IMR-90 (cell line): Measurements from ENCODE around the gene RAD51B. TPM values are rescaled to one million over a fixed set of nuclear protein-coding genes. Genes with fewer than 3 reads are reported as not detected.

ENCODE experiments used
- ATAC-seq: fragments of 200-7000 bp; cut with Tn5 transposase; 2 replicates; pipeline ENCODE4 v1.9.1; 2020; ENCODE audit warnings: low read depth, mild to moderate bottlenecking, moderate library complexity
- BruUV-seq: library from RNA; stranded (reverse); fragments of 400-500 nt; replicated peaks from 2 replicates; lab custom pipeline; 2021; lab: Mats Ljungman, UMichigan
- CTCF ChIA-PET: fragments of 300-600 bp; formaldehyde crosslinking; extraction: SDS; loops from one replicate; lab custom pipeline; 2021; ENCODE audit warnings: antibody characterized with exemption; lab: Yijun Ruan, JAX
- POLR2A ChIA-PET: fragments of 300-600 bp; sonication (Branson Sonifier 250); formaldehyde crosslinking; loops from one replicate; lab custom pipeline; 2022; ENCODE audit warnings: antibody characterized with exemption; ENCODE audit not compliant: unreplicated experiment; lab: Charles Lee
- DNase-seq: peaks from one replicate; pipeline ENCODE4 v3.0.0; 2013
- H2AFZ ChIP-seq: replicated peaks from 2 replicates; pipeline ENCODE3; 2013; ENCODE audit warnings: low read length, mild to moderate bottlenecking; ENCODE audit not compliant: poor library complexity
- H2AK5ac ChIP-seq: 2 replicates; pipeline ENCODE4 v1.6.1; 2013; ENCODE audit warnings: low read depth, low read length, inconsistent platforms
- H2AK9ac ChIP-seq: replicated peaks from 2 replicates; pipeline ENCODE3; 2013; ENCODE audit warnings: mild to moderate bottlenecking, low read depth, low read length, moderate library complexity; ENCODE audit not compliant: poor library complexity
- H2BK120ac ChIP-seq: 2 replicates; pipeline ENCODE4 v1.6.1; 2013; ENCODE audit warnings: low read depth, low read length, inconsistent platforms
- H2BK15ac ChIP-seq: 3 replicates; pipeline ENCODE4 v1.6.1; 2013; ENCODE audit warnings: low read depth, low read length, inconsistent platforms
- H2BK20ac ChIP-seq: 2 replicates; pipeline ENCODE4 v1.6.1; 2013; ENCODE audit warnings: low read depth, mild to moderate bottlenecking, inconsistent platforms, low read length, moderate library complexity
- H2BK5ac ChIP-seq: 2 replicates; pipeline ENCODE4 v1.6.1; 2013; ENCODE audit warnings: mild to moderate bottlenecking, low read depth, low read length, inconsistent platforms; ENCODE audit not compliant: poor library complexity, severe bottlenecking
- H3K14ac ChIP-seq: replicated peaks from 2 replicates; pipeline ENCODE4 v1.6.1; 2013; ENCODE audit warnings: low read depth, low read length, inconsistent platforms
- H3K18ac ChIP-seq: 2 replicates; pipeline ENCODE4 v1.6.1; 2013; ENCODE audit warnings: low read depth, low read length, control low read depth
- H3K23ac ChIP-seq: 2 replicates; pipeline ENCODE4 v1.6.1; 2013; ENCODE audit warnings: low read depth, low read length, inconsistent platforms
- H3K27ac ChIP-seq: 2 replicates; pipeline ENCODE4 v1.5.1; 2013; ENCODE audit warnings: mild to moderate bottlenecking, control low read depth, low read length; ENCODE audit not compliant: insufficient read depth
- H3K27me3 ChIP-seq: 2 replicates; pipeline ENCODE4 v1.6.1; 2013; ENCODE audit warnings: low read length; ENCODE audit not compliant: control insufficient read depth, insufficient read depth
- H3K36me3 ChIP-seq: 2 replicates; pipeline ENCODE4 v1.6.1; 2013; ENCODE audit warnings: low read length, mixed read lengths; ENCODE audit not compliant: control insufficient read depth, insufficient read depth
- H3K4ac ChIP-seq: 2 replicates; pipeline ENCODE4 v1.6.1; 2013; ENCODE audit warnings: low read depth, low read length, inconsistent platforms
- H3K4me1 ChIP-seq: 2 replicates; pipeline ENCODE4 v1.6.1; 2013; ENCODE audit warnings: low read length, mixed read lengths; ENCODE audit not compliant: control insufficient read depth, insufficient read depth
- H3K4me2 ChIP-seq: 2 replicates; pipeline ENCODE4 v1.6.1; 2013; ENCODE audit warnings: low read depth, mild to moderate bottlenecking, control low read depth, low read length, moderate library complexity
- H3K4me3 ChIP-seq: 2 replicates; pipeline ENCODE4 v1.5.1; 2013; ENCODE audit warnings: low read depth, mild to moderate bottlenecking, control low read depth, low read length, moderate library complexity; ENCODE audit not compliant: insufficient read depth
- H3K56ac ChIP-seq: 2 replicates; pipeline ENCODE4 v1.6.1; 2013; ENCODE audit warnings: low read length, inconsistent platforms; ENCODE audit not compliant: insufficient read depth; ENCODE audit errors: extremely low read depth
- H3K79me1 ChIP-seq, 2 experiments: 2 replicates each; pipeline ENCODE4 v1.6.1; 2013; ENCODE audit warnings: low read length in 2 of 2, inconsistent platforms in 1 of 2, low read depth in 1 of 2
- H3K9ac ChIP-seq: 2 replicates; pipeline ENCODE4 v1.6.1; 2013; ENCODE audit warnings: low read depth, low read length, control low read depth
- H3K9me1 ChIP-seq: 2 replicates; pipeline ENCODE4 v1.6.1; 2013; ENCODE audit warnings: low read length, inconsistent platforms; ENCODE audit not compliant: insufficient read depth
- H3K9me3 ChIP-seq: 2 replicates; pipeline ENCODE4 v1.6.1; 2013; ENCODE audit warnings: low read length; ENCODE audit not compliant: control insufficient read depth, insufficient read depth
- H4K20me1 ChIP-seq: 2 replicates; pipeline ENCODE4 v1.6.1; 2013; ENCODE audit warnings: low read length, inconsistent platforms; ENCODE audit not compliant: insufficient read depth
- H4K5ac ChIP-seq: 2 replicates; pipeline ENCODE4 v1.6.1; 2013; ENCODE audit warnings: mild to moderate bottlenecking, low read depth, low read length, control low read depth
- H4K8ac ChIP-seq, 2 experiments: 2 replicates each; pipeline ENCODE4 v1.6.1; 2013; ENCODE audit warnings: low read depth in 2 of 2, low read length in 2 of 2, control low read depth in 1 of 2, inconsistent platforms in 1 of 2
- H4K91ac ChIP-seq: 2 replicates; pipeline ENCODE4 v1.6.1; 2013; ENCODE audit warnings: low read depth, low read length, inconsistent platforms; ENCODE audit not compliant: insufficient read depth
- CTCF ChIP-seq: conservative IDR thresholded peaks from 2 replicates; pipeline ENCODE4 v1.5.1; 2012; ENCODE audit warnings: mild to moderate bottlenecking, low read depth, low read length, improper control_type of control experiment
- NFE2L2 ChIP-seq: fragments of 150-350 bp; IDR thresholded peaks from 2 replicates; pipeline ENCODE4 v1.6.1; 2016; ENCODE audit warnings: low read depth, mild to moderate bottlenecking, low read length
- WGBS, 2 experiments: methylation state at CpG; one replicate each; pipeline versions ENCODE4 v1.1.5 to v1.1.7; 2013; ENCODE audit warnings: missing lambda C conversion rate in 2 of 2; ENCODE audit not compliant: insufficient read length in 1 of 2; ENCODE audit errors: extremely low coverage in 2 of 2; 5-methylcytosine and 5-hydroxymethylcytosine counted together
- dilution Hi-C: fragments of 300-500 bp; cut with HindIII; formaldehyde crosslinking; loops from one replicate; pipeline ENCODE4 v1.14.3; 2018; ENCODE audit warnings: low sequenced_read_pairs; ENCODE audit not compliant: unreplicated experiment
- in situ Hi-C: fragments of 300-500 bp; cut with MboI; formaldehyde crosslinking; loops from 3 replicates; pipeline ENCODE4 v1.14.3; 2019; ENCODE audit warnings: low sequenced_read_pairs, inconsistent platforms, mixed read lengths
- intact Hi-C: fragments of 100-400 bp; cut with micrococcal nuclease; formaldehyde crosslinking; loops from 2 replicates; pipeline ENCODE4 v1.10.0; 2022
- polyA plus RNA-seq, 3 experiments: library from polyadenylated mRNA; depleted of rRNA; stranded (reverse); fragments of >200 nt; gene quantifications; 2 replicates each; pipeline ENCODE4 v1.2.3, GENCODE V29; 2012; ENCODE audit warnings: low replicate concordance in 1 of 3
- total RNA-seq: library from RNA; depleted of rRNA; stranded (reverse); fragments of >200 nt; gene quantifications from 2 replicates; pipeline ENCODE4 v1.2.3, GENCODE V29; 2012

Gene RAD51B
- total and polyA plus RNA-seq, 2 of the 4 experiments (the other 2 are of a cell fraction), result 5.1 to 18.8 TPM

GRCh38 chr14:67950386-67950785 lies 130.8 kb downstream of the RAD51B start:
- ChIA-PET POLR2A (no interaction called here), CTCF (no interaction called here)
- TF ChIP-seq CTCF, result no peak
- TF ChIP-seq NFE2L2, result no peak
- Histone ChIP-seq H2BK15ac (no peak overlapping the region), H4K91ac (no peak overlapping the region), H3K4ac (no peak overlapping the region), H4K5ac (no peak overlapping the region), H3K23ac (no peak overlapping the region), H2BK120ac (no peak overlapping the region), H3K56ac (no peak overlapping the region), H3K9me1 (no peaks in the 10 kb centered on the region), H3K27ac (no peak overlapping the region), H3K4me3 (no peak overlapping the region), H3K18ac (no peak overlapping the region), H3K14ac (no peak overlapping the region), H4K20me1 (no peaks in the 10 kb centered on the region), H2AK9ac (no peak overlapping the region), H2BK5ac (no peak overlapping the region), H3K4me1 (0 out of 2 replicates have a peak, but pooled peaks cover 2% of the 10 kb centered on the region), H2AK5ac (no peak overlapping the region), H3K36me3 (no peaks in the 10 kb centered on the region), H3K9ac (no peak overlapping the region), H3K9me3 (peaks cover 6% of the 10 kb centered on the region; the same call in 1 of the 2 replicates), H3K27me3 (no peaks in the 10 kb centered on the region), H3K4me2 (no peak overlapping the region), H2BK20ac (no peak overlapping the region), H2AFZ (no peak overlapping the region), H4K8ac (no peak overlapping the region), H3K79me1 (no peaks in the 10 kb centered on the region)
- in situ Hi-C loops (loop anchor here (5.0 kb wide), 1 partner anchor 292 kb away; no protein-coding TSS in a partner anchor), dilution Hi-C loops (no loop called here), intact Hi-C loops (no loop called here)
- BruUV-seq, result no TSS peak
- WGBS, 2 experiments, result no CpG with 5 or more reads among the region's 1 CpG
- ATAC-seq, result no peak
- no peak for DNase-seq
